ENCODE measurements around the gene C1orf21.

- TF ChIP-seq CTCF (IDR thresholded peaks at IDR 0.05) (no peak), EZH2 (IDR thresholded peaks at IDR 0.05; ENCODE audit: borderline replicate concordance, insufficient read depth, low read depth, low read length, poor library complexity, severe bottlenecking) (no peak)
Observed at GRCh38 chr1:184517130-184517529, 130.3 kb downstream of the C1orf21 start.
